HEK293 (cell line): ENCODE measurements around the gene SH3TC1.

ENCODE experiments used
- CTCF ChIP-seq: fragments of 450-650 bp; formaldehyde crosslinking; IDR thresholded peaks from 2 replicates; pipeline ENCODE4 v1.5.1; 2016; ENCODE audit warnings: missing biosample characterization, missing genetic modification characterization
- TCF7L2 ChIP-seq: IDR thresholded peaks from 2 replicates; pipeline ENCODE4 v1.6.1; 2011; ENCODE audit warnings: low read depth, mild to moderate bottlenecking, inconsistent platforms, low read length, moderate library complexity, borderline replicate concordance
- ZBTB8A ChIP-seq: fragments of 450-650 bp; formaldehyde crosslinking; IDR thresholded peaks from 2 replicates; pipeline ENCODE4 v1.5.1; 2016; ENCODE audit warnings: missing biosample characterization, missing genetic modification characterization
- ZNF10 ChIP-seq: fragments of 450-650 bp; formaldehyde crosslinking; IDR thresholded peaks from 2 replicates; pipeline ENCODE4 v1.5.1; 2017; ENCODE audit warnings: missing biosample characterization, missing genetic modification characterization
- ZNF133 ChIP-seq: fragments of 450-650 bp; formaldehyde crosslinking; IDR thresholded peaks from 2 replicates; pipeline ENCODE4 v1.5.1; 2016; ENCODE audit warnings: missing biosample characterization, missing genetic modification characterization
- ZNF169 ChIP-seq: fragments of 450-650 bp; formaldehyde crosslinking; IDR thresholded peaks from 2 replicates; pipeline ENCODE4 v1.5.1; 2016; ENCODE audit warnings: missing biosample characterization, missing genetic modification characterization
- ZNF324 ChIP-seq: fragments of 450-650 bp; formaldehyde crosslinking; IDR thresholded peaks from 2 replicates; pipeline ENCODE4 v1.5.1; 2016; ENCODE audit warnings: missing biosample characterization, missing genetic modification characterization
- ZNF501 ChIP-seq: fragments of 450-650 bp; formaldehyde crosslinking; IDR thresholded peaks from 2 replicates; pipeline ENCODE4 v1.5.1; 2016; ENCODE audit warnings: missing biosample characterization, missing genetic modification characterization
- ZNF624 ChIP-seq: fragments of 450-650 bp; formaldehyde crosslinking; IDR thresholded peaks from 2 replicates; pipeline ENCODE4 v1.5.1; 2017; ENCODE audit warnings: missing biosample characterization, missing genetic modification characterization
- ZNF792 ChIP-seq: fragments of 450-650 bp; formaldehyde crosslinking; IDR thresholded peaks from 2 replicates; pipeline ENCODE4 v1.5.1; 2016; ENCODE audit warnings: missing biosample characterization, missing genetic modification characterization
- TF ChIP-seq, protein P1 (sequence below): fragments of 450-650 bp; formaldehyde crosslinking; IDR thresholded peaks from 2 replicates; pipeline ENCODE4 v1.5.1; 2016; ENCODE audit warnings: missing biosample characterization, missing genetic modification characterization
- TF ChIP-seq, protein P2 (sequence below): fragments of 450-650 bp; formaldehyde crosslinking; IDR thresholded peaks from 2 replicates; pipeline ENCODE4 v1.5.1; 2016; ENCODE audit warnings: missing biosample characterization, missing genetic modification characterization, low read depth

DNA sequence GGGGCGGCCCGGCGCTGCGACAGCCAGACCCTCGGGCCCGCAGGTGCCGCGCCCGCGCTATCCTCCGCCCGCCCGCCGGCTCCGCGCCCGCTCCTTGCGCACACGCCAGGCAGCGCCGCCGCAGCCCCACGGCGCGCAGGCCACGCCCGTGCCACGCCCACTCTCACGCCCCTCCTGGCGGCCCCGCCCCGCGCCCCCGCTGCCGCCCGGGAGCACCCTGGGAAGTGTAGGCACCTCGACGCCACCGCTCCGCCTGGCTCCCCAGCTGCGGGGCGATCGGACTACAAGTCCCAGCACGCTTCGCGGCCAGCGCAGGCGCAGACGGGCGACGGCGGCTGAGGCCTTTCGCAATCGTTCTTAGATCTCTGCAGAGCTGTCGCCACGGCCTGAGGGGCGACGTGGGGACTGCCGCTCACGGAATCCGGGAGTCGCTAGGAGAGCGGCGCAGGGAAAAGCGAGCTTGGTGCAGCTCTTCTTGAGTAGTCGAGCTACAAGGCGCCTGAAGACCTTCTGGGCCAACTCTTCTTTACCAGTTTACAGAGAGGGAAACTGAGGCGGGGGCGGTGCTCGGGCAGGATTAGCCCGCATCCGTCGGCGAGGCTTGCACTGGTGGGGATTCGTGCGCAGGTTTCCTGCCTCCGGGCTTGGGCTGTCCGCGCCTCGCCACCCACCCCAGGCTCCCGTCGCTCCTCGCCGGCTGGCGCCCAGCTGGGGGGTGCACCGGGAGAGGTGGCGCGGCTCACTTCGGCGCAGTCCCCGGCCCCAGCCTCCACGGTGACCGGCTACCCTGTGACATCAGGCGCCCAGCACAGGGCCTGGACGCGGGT lies 40.2 kb upstream of the SH3TC1 start, which contains the start of gene ABLIM2:
- no peak for TF ChIP-seq CTCF (tag by site-specific recombination)
- TF ChIP-seq, protein P1, sequence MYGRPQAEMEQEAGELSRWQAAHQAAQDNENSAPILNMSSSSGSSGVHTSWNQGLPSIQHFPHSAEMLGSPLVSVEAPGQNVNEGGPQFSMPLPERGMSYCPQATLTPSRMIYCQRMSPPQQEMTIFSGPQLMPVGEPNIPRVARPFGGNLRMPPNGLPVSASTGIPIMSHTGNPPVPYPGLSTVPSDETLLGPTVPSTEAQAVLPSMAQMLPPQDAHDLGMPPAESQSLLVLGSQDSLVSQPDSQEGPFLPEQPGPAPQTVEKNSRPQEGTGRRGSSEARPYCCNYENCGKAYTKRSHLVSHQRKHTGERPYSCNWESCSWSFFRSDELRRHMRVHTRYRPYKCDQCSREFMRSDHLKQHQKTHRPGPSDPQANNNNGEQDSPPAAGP, result no peak
- no peak for TF ChIP-seq ZNF501
- TF ChIP-seq ZNF169 (tag by site-specific recombination), result no peak
- TF ChIP-seq ZNF133 (tag by site-specific recombination), result no peak
- TF ChIP-seq ZNF10, result no peak
- TF ChIP-seq TCF7L2, result no peak
- TF ChIP-seq, protein P2, sequence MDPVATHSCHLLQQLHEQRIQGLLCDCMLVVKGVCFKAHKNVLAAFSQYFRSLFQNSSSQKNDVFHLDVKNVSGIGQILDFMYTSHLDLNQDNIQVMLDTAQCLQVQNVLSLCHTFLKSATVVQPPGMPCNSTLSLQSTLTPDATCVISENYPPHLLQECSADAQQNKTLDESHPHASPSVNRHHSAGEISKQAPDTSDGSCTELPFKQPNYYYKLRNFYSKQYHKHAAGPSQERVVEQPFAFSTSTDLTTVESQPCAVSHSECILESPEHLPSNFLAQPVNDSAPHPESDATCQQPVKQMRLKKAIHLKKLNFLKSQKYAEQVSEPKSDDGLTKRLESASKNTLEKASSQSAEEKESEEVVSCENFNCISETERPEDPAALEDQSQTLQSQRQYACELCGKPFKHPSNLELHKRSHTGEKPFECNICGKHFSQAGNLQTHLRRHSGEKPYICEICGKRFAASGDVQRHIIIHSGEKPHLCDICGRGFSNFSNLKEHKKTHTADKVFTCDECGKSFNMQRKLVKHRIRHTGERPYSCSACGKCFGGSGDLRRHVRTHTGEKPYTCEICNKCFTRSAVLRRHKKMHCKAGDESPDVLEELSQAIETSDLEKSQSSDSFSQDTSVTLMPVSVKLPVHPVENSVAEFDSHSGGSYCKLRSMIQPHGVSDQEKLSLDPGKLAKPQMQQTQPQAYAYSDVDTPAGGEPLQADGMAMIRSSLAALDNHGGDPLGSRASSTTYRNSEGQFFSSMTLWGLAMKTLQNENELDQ (tag by site-specific recombination), result no peak
- TF ChIP-seq ZBTB8A (tag by site-specific recombination), result no peak
- no peak for TF ChIP-seq ZNF324
- TF ChIP-seq ZNF792 (tag by site-specific recombination), result no peak
- TF ChIP-seq ZNF624 (tag by site-specific recombination), result no peak
